ENCODE results near the gene SOX6.

DNA sequence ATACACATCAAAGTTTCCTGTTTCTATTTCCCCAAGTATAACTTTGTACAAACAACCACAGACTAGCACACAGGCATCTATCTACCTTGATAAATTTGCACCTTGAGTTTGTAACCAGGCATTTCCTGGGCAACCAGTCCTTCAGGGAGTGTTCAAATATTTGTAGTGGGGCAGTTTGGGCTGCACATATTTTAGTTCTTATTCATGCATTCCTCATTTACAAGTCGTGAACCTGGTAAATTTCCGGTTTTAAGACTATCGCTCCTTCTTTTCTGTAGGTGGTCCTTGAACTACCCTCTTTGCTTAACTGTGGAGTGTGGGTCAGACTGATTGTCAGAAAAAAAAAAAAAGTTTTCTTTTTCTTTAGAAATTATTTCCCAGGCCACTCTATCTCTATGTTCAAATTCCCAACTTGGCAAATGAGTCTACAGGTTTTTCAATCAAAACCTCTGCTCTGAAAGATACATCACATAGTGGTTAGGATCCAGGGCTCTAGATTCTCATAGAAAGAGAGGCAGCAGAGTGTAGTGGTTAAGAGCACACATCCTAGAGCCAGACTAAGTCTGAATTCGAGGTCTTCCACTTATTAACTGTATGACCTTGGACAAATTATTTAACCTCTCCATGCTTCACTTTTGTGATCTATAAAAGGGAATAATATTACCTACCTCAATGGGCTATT lies 201.5 kb downstream of the SOX6 start:
- TF ChIP-seq EZH2phosphoT487 (IDR thresholded peaks at IDR 0.05) (no peak), CTCF (IDR thresholded peaks at IDR 0.05) (no peak)
